GM10266 (cell line): ENCODE results near the gene GSAP.
"Not testable (repeated sequence)": the region's sequence is repeated elsewhere in the genome, so short reads cannot be mapped to it uniquely, and the experiment has no call there.

Source experiments
- DNase-seq: peaks from one replicate; pipeline ENCODE4 v3.0.0; 2012; ENCODE audit errors: extremely low spot score
- CTCF ChIP-seq: IDR thresholded peaks from 2 replicates; pipeline ENCODE4 v1.5.1; 2012; ENCODE audit warnings: mild to moderate bottlenecking, low read depth; ENCODE audit not compliant: control insufficient read depth, insufficient read depth; ENCODE audit errors: missing control alignments

The GSAP gene

GRCh38 chr7:77459311-77459726 is 43.2 kb upstream of the GSAP start:
- no peak for DNase-seq

GRCh38 chr7:77458786-77459185 is 42.6 kb upstream of the GSAP start:
- no peak for TF ChIP-seq CTCF
- DNase-seq: no peak

More at GRCh38 chr7:77459311-77459726, 43.2 kb upstream of the GSAP start:
- TF ChIP-seq CTCF: no peak

- TF ChIP-seq CTCF: no peak
- no peak for DNase-seq
Observed at GRCh38 chr7:77457779-77458178, 41.6 kb upstream of the GSAP start.

- no peak for TF ChIP-seq CTCF
- no peak for DNase-seq
Observed at GRCh38 chr7:77456696-77457095, 40.5 kb upstream of the GSAP start.

- DNase-seq: no peak
- no peak for TF ChIP-seq CTCF
Observed at GRCh38 chr7:77455321-77455720, 39.2 kb upstream of the GSAP start.

- no peak for DNase-seq
- no peak for TF ChIP-seq CTCF
Observed at GRCh38 chr7:77454802-77455201, 38.7 kb upstream of the GSAP start.

- TF ChIP-seq CTCF: no peak
- no peak for DNase-seq
Observed at GRCh38 chr7:77453531-77453930, 37.4 kb upstream of the GSAP start.

GRCh38 chr7:77451950-77452349 is 35.8 kb upstream of the GSAP start:
- not testable (repeated sequence) for DNase-seq
